ENCODE results near the gene ZNF425.

The ZNF425 gene

GRCh38 chr7:149125863-149126661 is at the start of gene ZNF425:
ZNF425 (minus strand) TSS chr7:149126324; CDS start chr7:149126213, 111 bp downstream.
- peaks cover 33% of the 10 kb centered on the region for H3K36me3 Mint-ChIP-seq
- peaks cover 28% of the 10 kb centered on the region for H3K4me1 Mint-ChIP-seq
- peak; percentile 94 for DNase-seq
- H3K9me3 Mint-ChIP-seq, result peaks cover 7% of the 10 kb centered on the region
- peaks cover 9% of the 10 kb centered on the region for H3K27me3 Mint-ChIP-seq
- H3K4me3 Mint-ChIP-seq, result peak within 1 kb of the TSS; percentile 99
- CTCF ChIA-PET, result interaction anchor here (0.7 to 2.6 kb wide), 7 partner anchors 12 to 127 kb away, joined by 3 to 29 read pairs (median 3); partner anchors contain the start of gene ZNF398
- peak within 1 kb of the TSS; percentile 99 for H3K27ac Mint-ChIP-seq

GRCh38 chr7:149175150-149175549 is 49.0 kb upstream of the ZNF425 start:
- CTCF ChIA-PET, result interaction anchor here (1.5 kb wide), 1 partner anchor 20 kb away, joined by 4 read pairs; the partner anchor contains the start of gene ZNF282
- Mint-ChIP-seq H3K27me3 (no peaks in the 10 kb centered on the region), H3K9me3 (no peaks in the 10 kb centered on the region), H3K4me3 (no peak overlapping the region), H3K36me3 (peaks cover 38% of the 10 kb centered on the region), H3K4me1 (no peaks in the 10 kb centered on the region), H3K27ac (no peak overlapping the region)
- no peak for DNase-seq

- H3K36me3 Mint-ChIP-seq, result peaks cover 28% of the 10 kb centered on the region
Observed at GRCh38 chr7:149172534-149172920, 46.4 kb upstream of the ZNF425 start.

GRCh38 chr7:149171892-149172533 is 45.9 kb upstream of the ZNF425 start:
- no peak for DNase-seq
- Mint-ChIP-seq H3K27ac (no peak overlapping the region), H3K27me3 (no peaks in the 10 kb centered on the region), H3K36me3 (peaks cover 27% of the 10 kb centered on the region), H3K4me3 (no peak overlapping the region), H3K4me1 (no peaks in the 10 kb centered on the region), H3K9me3 (no peaks in the 10 kb centered on the region)
- CTCF ChIA-PET, result no interaction called here

More at GRCh38 chr7:149172534-149172920, 46.4 kb upstream of the ZNF425 start:
- H3K9me3 Mint-ChIP-seq, result no peaks in the 10 kb centered on the region
- no peak for DNase-seq
- CTCF ChIA-PET, result no interaction called here
- no peak overlapping the region for H3K27ac Mint-ChIP-seq
- no peaks in the 10 kb centered on the region for H3K27me3 Mint-ChIP-seq
- no peaks in the 10 kb centered on the region for H3K4me1 Mint-ChIP-seq
- H3K4me3 Mint-ChIP-seq, result no peak overlapping the region

- H3K27ac Mint-ChIP-seq, result no peak overlapping the region
- no peak for DNase-seq
- CTCF ChIA-PET, result interaction anchor here (0.6 to 1.0 kb wide), 2 partner anchors 100 to 101 kb away, joined by 3 to 4 read pairs; no protein-coding TSS in a partner anchor
- H3K4me3 Mint-ChIP-seq, result no peak overlapping the region
- H3K36me3 Mint-ChIP-seq, result peaks cover 31% of the 10 kb centered on the region
- H3K9me3 Mint-ChIP-seq, result no peaks in the 10 kb centered on the region
- H3K27me3 Mint-ChIP-seq, result no peaks in the 10 kb centered on the region
- peaks cover 3% of the 10 kb centered on the region for H3K4me1 Mint-ChIP-seq
Observed at GRCh38 chr7:149166630-149167352, 40.7 kb upstream of the ZNF425 start.

- Mint-ChIP-seq H3K4me1 (peaks cover 8% of the 10 kb centered on the region), H3K27ac (no peak overlapping the region), H3K9me3 (no peaks in the 10 kb centered on the region), H3K27me3 (no peaks in the 10 kb centered on the region), H3K36me3 (peaks cover 36% of the 10 kb centered on the region), H3K4me3 (no peak overlapping the region)
- no peak for DNase-seq
- CTCF ChIA-PET, result interaction anchor here (0.6 kb wide), 1 partner anchor 99 kb away, joined by 4 read pairs; no protein-coding TSS in a partner anchor
Observed at GRCh38 chr7:149166142-149166541, 40.0 kb upstream of the ZNF425 start.

GRCh38 chr7:149161241-149161848 is 35.2 kb upstream of the ZNF425 start:
- Mint-ChIP-seq H3K36me3 (peaks cover 32% of the 10 kb centered on the region), H3K27ac (peak overlapping the region; percentile 78), H3K27me3 (no peaks in the 10 kb centered on the region), H3K4me3 (no peak overlapping the region), H3K9me3 (no peaks in the 10 kb centered on the region), H3K4me1 (peaks cover 12% of the 10 kb centered on the region)
- DNase-seq, result no peak
- CTCF ChIA-PET, result interaction anchor here (1.1 kb wide), 1 partner anchor 156 kb away, joined by 3 read pairs; no protein-coding TSS in a partner anchor

- Mint-ChIP-seq H3K27me3 (no peaks in the 10 kb centered on the region), H3K27ac (no peak overlapping the region), H3K36me3 (peaks cover 37% of the 10 kb centered on the region), H3K9me3 (no peaks in the 10 kb centered on the region), H3K4me1 (peaks cover 9% of the 10 kb centered on the region), H3K4me3 (no peak overlapping the region)
- CTCF ChIA-PET, result no interaction called here
- no peak for DNase-seq
Observed at GRCh38 chr7:149156898-149157297, 30.8 kb upstream of the ZNF425 start.

GRCh38 chr7:149154056-149154455 is 27.9 kb upstream of the ZNF425 start:
- H3K27me3 Mint-ChIP-seq, result no peaks in the 10 kb centered on the region
- no peak for DNase-seq
- H3K9me3 Mint-ChIP-seq, result no peaks in the 10 kb centered on the region
- H3K4me3 Mint-ChIP-seq, result no peak overlapping the region
- H3K36me3 Mint-ChIP-seq, result peaks cover 33% of the 10 kb centered on the region
- peaks cover 10% of the 10 kb centered on the region for H3K4me1 Mint-ChIP-seq
- CTCF ChIA-PET, result interaction anchor here (1.7 kb wide), 1 partner anchor 39 kb away, joined by 3 read pairs; no protein-coding TSS in a partner anchor
- H3K27ac Mint-ChIP-seq, result no peak overlapping the region

- Mint-ChIP-seq H3K36me3 (peaks cover 35% of the 10 kb centered on the region), H3K4me1 (peaks cover 16% of the 10 kb centered on the region), H3K27me3 (no peaks in the 10 kb centered on the region), H3K27ac (no peak overlapping the region), H3K4me3 (no peak overlapping the region), H3K9me3 (no peaks in the 10 kb centered on the region)
- CTCF ChIA-PET, result interaction anchor here (1.7 kb wide), 1 partner anchor 39 kb away, joined by 3 read pairs; no protein-coding TSS in a partner anchor
- no peak for DNase-seq
Observed at GRCh38 chr7:149153346-149153745, 27.2 kb upstream of the ZNF425 start.

GRCh38 chr7:149150981-149151380 is 24.9 kb upstream of the ZNF425 start:
- no peak overlapping the region for H3K27ac Mint-ChIP-seq
- DNase-seq, result no peak
- peaks cover 23% of the 10 kb centered on the region for H3K4me1 Mint-ChIP-seq
- no peak overlapping the region for H3K4me3 Mint-ChIP-seq
- CTCF ChIA-PET, result no interaction called here
- no peaks in the 10 kb centered on the region for H3K27me3 Mint-ChIP-seq
- no peaks in the 10 kb centered on the region for H3K9me3 Mint-ChIP-seq
- H3K36me3 Mint-ChIP-seq, result peaks cover 28% of the 10 kb centered on the region

GRCh38 chr7:149147752-149148653 is 21.9 kb upstream of the ZNF425 start:
- CTCF ChIA-PET, result interaction anchor here (0.7 to 2.8 kb wide), 8 partner anchors 9 to 275 kb away, joined by 3 to 29 read pairs (median 4); partner anchors contain the start of gene ZNF425
- no peaks in the 10 kb centered on the region for H3K27me3 Mint-ChIP-seq
- H3K4me1 Mint-ChIP-seq, result peaks cover 35% of the 10 kb centered on the region
- H3K36me3 Mint-ChIP-seq, result peaks cover 12% of the 10 kb centered on the region
- peak overlapping the region; percentile 85 for H3K27ac Mint-ChIP-seq
- H3K9me3 Mint-ChIP-seq, result no peaks in the 10 kb centered on the region
- H3K4me3 Mint-ChIP-seq, result peak overlapping the region; percentile 82
- peak; percentile 77 for DNase-seq

Measured in activated naive CD4-positive, alpha-beta T cell treated with anti-CD3 and anti-CD28 coated beads, Interleukin-2, amount 10 ng/mL, durations not matched to agents 7 days and 5 days (primary cell).